Measurements from ENCODE around the gene UBL7. TPM values are rescaled to one million over a fixed set of nuclear protein-coding genes. Genes with fewer than 3 reads are reported as not detected.

The UBL7 gene
- total and polyA plus RNA-seq, 8 donors, result 32.7 to 68.3 (median 60.1) TPM

DNA sequence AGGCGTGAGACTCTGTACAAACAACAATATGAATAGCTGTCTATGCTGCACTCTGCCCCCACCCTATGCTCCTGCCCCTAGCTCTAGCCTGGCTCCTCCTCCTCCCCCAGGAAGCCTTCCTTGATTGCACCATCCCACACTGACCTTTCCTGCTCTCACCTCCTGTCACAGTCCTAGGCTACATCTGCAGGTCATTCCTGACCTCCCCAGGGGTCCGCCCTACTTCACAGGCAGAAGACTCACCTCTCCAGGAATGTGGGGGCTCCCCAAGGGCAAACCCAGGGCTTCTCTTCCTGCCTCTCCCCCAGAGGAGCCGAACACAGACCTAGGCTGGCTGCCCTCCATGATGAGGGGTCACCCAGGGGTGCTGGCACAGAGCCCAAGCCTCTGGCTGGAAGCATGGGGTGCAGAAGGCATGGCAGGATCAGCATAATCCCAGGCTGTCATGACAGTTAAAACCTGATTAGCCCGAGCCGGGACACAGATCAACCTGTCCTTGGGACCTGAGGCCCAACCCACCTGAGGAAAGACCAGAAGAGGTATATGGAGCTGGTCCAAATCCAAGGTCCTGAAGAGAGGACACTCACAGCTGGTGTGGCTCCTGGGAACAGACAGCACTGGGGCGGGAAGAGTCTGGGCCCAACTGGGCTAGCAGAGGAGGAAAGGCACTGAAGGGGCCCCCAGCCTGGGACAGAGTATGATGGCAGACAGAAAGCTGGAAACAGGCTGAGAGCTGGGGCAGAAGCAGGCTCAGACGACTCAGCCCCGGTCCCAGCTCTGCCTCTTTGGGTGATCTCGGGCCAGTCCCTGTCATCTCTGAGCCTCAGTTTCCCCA lies 33.1 kb downstream of the UBL7 start:
- intact Hi-C loops (cut with DNase I), result no loop called here
- Histone ChIP-seq H3K4me3 (no peak overlapping the region), H3K27ac (no peak overlapping the region), H3K4me1 (peaks cover 0 to 31% of the 10 kb centered on the region in 2 donors), H3K36me3 (no peaks in the 10 kb centered on the region), H3K9me3 (no peaks in the 10 kb centered on the region), H3K27me3 (peaks cover 5 to 29% of the 10 kb centered on the region in 2 donors)
- ATAC-seq (no peak), DNase-seq (peak in 1 of 4 donors; percentile 48)
- TF ChIP-seq, protein P1, sequence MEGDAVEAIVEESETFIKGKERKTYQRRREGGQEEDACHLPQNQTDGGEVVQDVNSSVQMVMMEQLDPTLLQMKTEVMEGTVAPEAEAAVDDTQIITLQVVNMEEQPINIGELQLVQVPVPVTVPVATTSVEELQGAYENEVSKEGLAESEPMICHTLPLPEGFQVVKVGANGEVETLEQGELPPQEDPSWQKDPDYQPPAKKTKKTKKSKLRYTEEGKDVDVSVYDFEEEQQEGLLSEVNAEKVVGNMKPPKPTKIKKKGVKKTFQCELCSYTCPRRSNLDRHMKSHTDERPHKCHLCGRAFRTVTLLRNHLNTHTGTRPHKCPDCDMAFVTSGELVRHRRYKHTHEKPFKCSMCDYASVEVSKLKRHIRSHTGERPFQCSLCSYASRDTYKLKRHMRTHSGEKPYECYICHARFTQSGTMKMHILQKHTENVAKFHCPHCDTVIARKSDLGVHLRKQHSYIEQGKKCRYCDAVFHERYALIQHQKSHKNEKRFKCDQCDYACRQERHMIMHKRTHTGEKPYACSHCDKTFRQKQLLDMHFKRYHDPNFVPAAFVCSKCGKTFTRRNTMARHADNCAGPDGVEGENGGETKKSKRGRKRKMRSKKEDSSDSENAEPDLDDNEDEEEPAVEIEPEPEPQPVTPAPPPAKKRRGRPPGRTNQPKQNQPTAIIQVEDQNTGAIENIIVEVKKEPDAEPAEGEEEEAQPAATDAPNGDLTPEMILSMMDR (IDR thresholded peaks at IDR 0.05), result no peak

DNA sequence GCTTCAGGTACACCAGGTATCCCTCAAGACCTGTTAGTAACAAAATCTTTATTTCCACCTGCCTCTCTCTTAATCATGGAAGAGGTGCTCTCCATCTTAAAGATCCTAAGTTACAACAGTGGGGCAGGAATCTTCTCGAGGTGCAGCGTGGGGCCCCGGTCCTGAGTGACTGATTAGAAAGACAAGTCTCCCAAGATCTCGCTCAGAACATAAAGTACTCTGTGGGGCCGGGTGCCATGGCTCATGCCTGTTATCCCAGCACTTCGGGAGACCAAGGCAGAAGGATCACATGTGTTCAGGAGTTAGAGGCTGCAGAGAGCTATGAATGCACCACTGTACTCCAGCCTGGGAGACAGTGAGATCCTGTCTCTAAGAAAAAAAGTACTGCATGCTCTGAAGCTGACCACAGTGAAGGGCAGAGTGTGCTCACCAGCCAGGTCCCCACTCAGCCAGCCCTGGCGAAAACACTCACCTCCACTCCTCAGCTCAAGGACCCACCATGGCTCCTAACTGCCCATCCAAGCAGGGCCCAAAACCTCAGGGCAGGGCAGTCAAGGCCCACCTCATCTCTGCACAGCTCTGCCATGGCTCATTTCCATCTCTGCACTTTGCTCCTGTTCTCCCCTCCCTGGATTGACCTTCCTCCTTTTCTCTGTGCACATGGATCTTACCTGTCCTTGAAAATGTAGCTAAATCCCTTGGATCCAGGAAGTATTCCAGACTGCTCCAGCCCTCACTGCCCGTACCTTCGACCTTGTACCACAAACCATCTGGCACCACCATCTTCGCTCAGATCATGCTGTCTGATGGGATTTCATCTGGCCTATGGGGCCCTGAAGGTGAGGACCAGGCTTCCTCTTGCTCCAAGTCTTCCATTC lies 34.3 kb downstream of the UBL7 start:
- Histone ChIP-seq H3K27me3 (peaks cover 0 to 17% of the 10 kb centered on the region in 2 donors), H3K36me3 (no peaks in the 10 kb centered on the region), H3K4me1 (peaks cover 0 to 34% of the 10 kb centered on the region in 2 donors), H3K4me3 (no peak overlapping the region), H3K9me3 (no peaks in the 10 kb centered on the region), H3K27ac (no peak overlapping the region)
- TF ChIP-seq, protein P1 (IDR thresholded peaks at IDR 0.05), result no peak
- DNase-seq (peak in 1 of 4 donors; percentile 29), ATAC-seq (no peak)
- intact Hi-C loops (cut with DNase I), result no loop called here

DNA sequence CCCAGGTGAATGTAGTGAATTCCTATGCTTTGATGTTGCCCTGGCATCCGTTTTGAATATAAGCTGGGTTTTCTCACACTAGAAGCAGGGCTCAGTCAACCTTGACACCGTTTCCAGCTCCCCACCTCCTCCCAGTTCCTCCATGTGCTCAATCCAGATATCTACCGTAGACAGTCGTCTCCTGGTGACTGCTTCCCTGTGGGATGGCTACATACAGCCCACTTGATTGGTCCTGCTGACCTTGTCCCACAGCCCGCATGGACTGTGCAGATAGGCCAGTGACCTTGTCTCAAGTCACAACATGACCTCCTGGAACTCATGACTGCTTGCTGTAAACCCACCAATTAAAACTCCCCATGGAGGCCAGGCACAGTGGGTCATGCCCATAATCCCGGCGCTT lies 35.3 kb downstream of the UBL7 start:
- ATAC-seq, result no peak
- H3K36me3 ChIP-seq, result no peaks in the 10 kb centered on the region
- H3K9me3 ChIP-seq, result no peaks in the 10 kb centered on the region
- H3K4me3 ChIP-seq, result no peak overlapping the region
- intact Hi-C loops (cut with DNase I), result no loop called here
- TF ChIP-seq, protein P1 (IDR thresholded peaks at IDR 0.05), result no peak
- peak in 1 of 4 donors; percentile 17 for DNase-seq
- no peak overlapping the region for H3K27ac ChIP-seq
- peaks cover 0 to 30% of the 10 kb centered on the region in 2 donors for H3K4me1 ChIP-seq
- peaks cover 0 to 7% of the 10 kb centered on the region in 2 donors for H3K27me3 ChIP-seq

DNA sequence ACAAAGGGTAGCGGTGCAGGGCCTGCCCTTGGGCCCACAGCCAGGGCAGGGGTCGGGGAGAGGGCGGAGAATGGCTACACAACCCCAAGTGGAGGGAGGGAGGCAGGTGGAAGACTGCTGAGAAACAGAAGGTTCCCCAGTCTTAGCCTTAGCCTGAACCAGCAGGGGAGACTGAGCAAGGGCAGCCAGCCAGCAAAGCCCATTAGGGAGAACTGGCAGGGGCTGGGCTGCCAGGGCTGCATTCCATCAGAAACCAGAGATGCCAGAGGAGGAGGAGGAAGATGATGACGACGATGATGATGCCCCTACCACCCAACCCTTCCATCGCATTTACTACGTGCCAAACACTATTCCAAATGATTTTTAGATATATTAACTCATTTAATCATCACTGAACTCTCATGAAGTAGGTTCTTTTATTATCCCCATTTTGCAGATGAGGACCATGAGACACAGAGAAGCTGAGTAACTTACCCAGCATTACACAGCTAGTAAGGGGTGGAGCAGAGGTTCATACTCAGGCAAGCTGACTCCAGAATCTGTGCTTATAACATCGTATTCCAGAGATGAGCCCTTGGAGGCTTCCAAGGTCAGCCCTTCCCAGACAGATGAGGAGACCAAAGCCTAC lies 35.9 kb downstream of the UBL7 start:
- ATAC-seq (no peak), DNase-seq (peak in 1 of 4 donors; percentile 49)
- H3K4me3 ChIP-seq, result no peak overlapping the region
- H3K36me3 ChIP-seq, result no peaks in the 10 kb centered on the region
- no peak overlapping the region for H3K27ac ChIP-seq
- H3K9me3 ChIP-seq, result no peaks in the 10 kb centered on the region
- H3K4me1 ChIP-seq, result peaks cover 0 to 30% of the 10 kb centered on the region in 2 donors
- TF ChIP-seq, protein P1 (IDR thresholded peaks at IDR 0.05), result no peak
- H3K27me3 ChIP-seq, result peaks cover 0 to under 1% of the 10 kb centered on the region in 2 donors
- intact Hi-C loops (cut with DNase I), result no loop called here
